OCI-LY1 (cell line): ENCODE results near the gene AKT1S1.

ENCODE experiments used
- H2AFZ ChIP-seq: fragments of 200-600 bp; sonication (generic), shearing (Covaris generic); 2 replicates; pipeline ENCODE4 v1.6.0; 2014; ENCODE audit warnings: antibody characterized with exemption, mild to moderate bottlenecking, low read length
- H3F3A ChIP-seq: fragments of 200-600 bp; sonication (generic), shearing (Covaris generic); 2 replicates; pipeline ENCODE4 v1.6.0; 2014; ENCODE audit warnings: mild to moderate bottlenecking, antibody characterized with exemption, low read length, moderate library complexity; ENCODE audit not compliant: insufficient read depth
- H3K27ac ChIP-seq: fragments of 200-600 bp; sonication (generic); 2 replicates; pipeline ENCODE4 v1.5.1; 2014; ENCODE audit warnings: low read length, mixed run types, mild to moderate bottlenecking, low read depth; ENCODE audit not compliant: poor library complexity, severe bottlenecking
- H3K27me3 ChIP-seq: fragments of 200-600 bp; sonication (generic); 2 replicates; pipeline ENCODE4 v1.6.0; 2014; ENCODE audit warnings: antibody characterized with exemption, mild to moderate bottlenecking, low read length, moderate library complexity; ENCODE audit not compliant: insufficient read depth
- H3K36me3 ChIP-seq: fragments of 200-600 bp; sonication (generic); 2 replicates; pipeline ENCODE4 v1.6.1; 2014; ENCODE audit warnings: mild to moderate bottlenecking, antibody characterized with exemption, low read length, moderate library complexity, mixed read lengths; ENCODE audit not compliant: insufficient read depth
- H3K4me1 ChIP-seq: fragments of 200-600 bp; sonication (generic); 2 replicates; pipeline ENCODE4 v1.5.1; 2014; ENCODE audit warnings: mild to moderate bottlenecking, low read length, moderate library complexity; ENCODE audit not compliant: insufficient read depth, severe bottlenecking
- H3K4me2 ChIP-seq: fragments of 200-600 bp; sonication (generic), shearing (Covaris generic); 2 replicates; pipeline ENCODE4 v1.6.1; 2014; ENCODE audit warnings: low read length
- H3K4me3 ChIP-seq: fragments of 200-600 bp; sonication (generic); 2 replicates; pipeline ENCODE4 v1.5.1; 2014; ENCODE audit warnings: low read length, low read depth, mild to moderate bottlenecking, mixed read lengths; ENCODE audit not compliant: poor library complexity, severe bottlenecking
- H3K79me2 ChIP-seq: fragments of 200-600 bp; shearing (Covaris generic); 2 replicates; pipeline ENCODE4 v1.6.1; 2016; ENCODE audit warnings: mixed run types, low read length, mixed read lengths; ENCODE audit not compliant: insufficient read depth
- H3K9ac ChIP-seq: fragments of 200-600 bp; sonication (generic), shearing (Covaris generic); 2 replicates; pipeline ENCODE4 v1.6.1; 2014; ENCODE audit warnings: mild to moderate bottlenecking, low read length, mixed read lengths
- H3K9me2 ChIP-seq: fragments of 200-600 bp; sonication (generic), shearing (Covaris generic); 2 replicates; pipeline ENCODE4 v1.6.1; 2014; ENCODE audit warnings: low read depth, mild to moderate bottlenecking, low read length, mixed read lengths
- H3K9me3 ChIP-seq: fragments of 200-600 bp; shearing (Covaris generic); 2 replicates; pipeline ENCODE4 v1.6.1; 2014; ENCODE audit warnings: low read length, mixed read lengths
- H4K20me1 ChIP-seq: fragments of 200-600 bp; sonication (generic), shearing (Covaris generic); 2 replicates; pipeline ENCODE4 v1.6.0; 2016; ENCODE audit warnings: mild to moderate bottlenecking, low read length; ENCODE audit not compliant: insufficient read depth
- CTCF ChIP-seq: fragments of 200-600 bp; sonication (generic), shearing (Covaris generic); IDR thresholded peaks from 2 replicates; pipeline ENCODE4 v1.5.1; 2017; ENCODE audit warnings: mild to moderate bottlenecking, antibody characterized with exemption, low read length, moderate library complexity, mixed read lengths
- EZH2 ChIP-seq: fragments of 200-600 bp; sonication (generic), shearing (Covaris generic); IDR thresholded peaks from 2 replicates; pipeline ENCODE4 v1.8.0; 2017; ENCODE audit warnings: borderline replicate concordance, mixed run types, mild to moderate bottlenecking, antibody characterized with exemption, low read length, moderate library complexity, mixed read lengths

AKT1S1 gene

GRCh38 chr19:49829200-49829599, 48.0 kb downstream of the AKT1S1 start:
- peak overlapping the region; percentile 49 for H3K27ac ChIP-seq
- no peak overlapping the region for H2AFZ ChIP-seq
- TF ChIP-seq CTCF (no peak), EZH2 (no peak)
- H3F3A ChIP-seq: no peaks in the 10 kb centered on the region
- H4K20me1 ChIP-seq: no peaks in the 10 kb centered on the region
- H3K4me2 ChIP-seq: no peak overlapping the region
- H3K9me3 ChIP-seq: no peaks in the 10 kb centered on the region
- peaks cover 98% of the 10 kb centered on the region for H3K36me3 ChIP-seq
- H3K9me2 ChIP-seq: no peaks in the 10 kb centered on the region
- peaks cover 26% of the 10 kb centered on the region for H3K79me2 ChIP-seq
- no peak overlapping the region for H3K4me3 ChIP-seq
- no peak overlapping the region; the same call in 1 of the 2 replicates for H3K9ac ChIP-seq
- peaks cover 52% of the 10 kb centered on the region for H3K4me1 ChIP-seq
- no peaks in the 10 kb centered on the region for H3K27me3 ChIP-seq

- TF ChIP-seq EZH2 (no peak), CTCF (no peak)
- Histone ChIP-seq H3F3A (no peaks in the 10 kb centered on the region), H3K9me2 (no peaks in the 10 kb centered on the region), H3K36me3 (peaks cover 93% of the 10 kb centered on the region), H3K4me1 (peaks cover 73% of the 10 kb centered on the region), H3K4me2 (no peak overlapping the region), H3K27ac (peak overlapping the region; percentile 99), H4K20me1 (no peaks in the 10 kb centered on the region), H3K79me2 (peaks cover 31% of the 10 kb centered on the region), H3K4me3 (no peak overlapping the region), H3K27me3 (no peaks in the 10 kb centered on the region), H3K9me3 (no peaks in the 10 kb centered on the region), H3K9ac (no peak overlapping the region), H2AFZ (no peak overlapping the region)
These were observed 50.1 kb downstream of the AKT1S1 start for GRCh38 chr19:49827034-49827433.

- peak overlapping the region; percentile 42 for H3K4me3 ChIP-seq
- H3K9ac ChIP-seq: peak overlapping the region; percentile 70; the same call in 1 of the 2 replicates
- H2AFZ ChIP-seq: no peak overlapping the region
- no peak for TF ChIP-seq CTCF
- no peak for TF ChIP-seq EZH2
- H3K4me1 ChIP-seq: peaks cover 90% of the 10 kb centered on the region
- peak overlapping the region; percentile 99 for H3K27ac ChIP-seq
- H3F3A ChIP-seq: no peaks in the 10 kb centered on the region
- no peaks in the 10 kb centered on the region for H3K9me3 ChIP-seq
- H3K36me3 ChIP-seq: peaks cover 89% of the 10 kb centered on the region
- H3K9me2 ChIP-seq: no peaks in the 10 kb centered on the region
- peaks cover 47% of the 10 kb centered on the region for H3K79me2 ChIP-seq
- H3K27me3 ChIP-seq: no peaks in the 10 kb centered on the region
- peak overlapping the region; percentile 60; the same call in 1 of the 2 replicates for H3K4me2 ChIP-seq
- no peaks in the 10 kb centered on the region for H4K20me1 ChIP-seq
These were observed 52.5 kb downstream of the AKT1S1 start for GRCh38 chr19:49824662-49825061.
